Ishikawa (cell line): Measurements from ENCODE around the gene GFOD2.

Experiments
- CEBPB ChIP-seq: IDR thresholded peaks from 2 replicates; pipeline ENCODE4 v1.6.1; 2012
- CREB1 ChIP-seq: IDR thresholded peaks from 2 replicates; pipeline ENCODE4 v1.6.1; 2012; ENCODE audit warnings: low read depth
- EGR1 ChIP-seq: IDR thresholded peaks from 2 replicates; pipeline ENCODE4 v1.6.1; 2012
- EP300 ChIP-seq: IDR thresholded peaks from 2 replicates; pipeline ENCODE4 v1.6.1; 2012; ENCODE audit warnings: borderline replicate concordance
- FOXM1 ChIP-seq: IDR thresholded peaks from 2 replicates; pipeline ENCODE4 v1.6.1; 2012; ENCODE audit warnings: low read depth, borderline replicate concordance
- MAX ChIP-seq: IDR thresholded peaks from 2 replicates; pipeline ENCODE4 v1.6.1; 2012
- NFIC ChIP-seq: IDR thresholded peaks from 2 replicates; pipeline ENCODE4 v1.6.1; 2012
- RAD21 ChIP-seq: IDR thresholded peaks from 2 replicates; pipeline ENCODE4 v1.6.1; 2012; ENCODE audit warnings: low read depth
- REST ChIP-seq: IDR thresholded peaks from 2 replicates; pipeline ENCODE4 v1.6.1; 2012; ENCODE audit warnings: low read depth, mild to moderate bottlenecking
- TAF1 ChIP-seq: IDR thresholded peaks from 2 replicates; pipeline ENCODE4 v1.6.1; 2012; ENCODE audit warnings: low read depth, mild to moderate bottlenecking
- TCF12 ChIP-seq: IDR thresholded peaks from 2 replicates; pipeline ENCODE4 v1.6.1; 2012; ENCODE audit warnings: low read depth
- TEAD4 ChIP-seq: IDR thresholded peaks from 2 replicates; pipeline ENCODE4 v1.6.1; 2012
- USF1 ChIP-seq: IDR thresholded peaks from 2 replicates; pipeline ENCODE4 v1.6.1; 2012
- YY1 ChIP-seq: IDR thresholded peaks from 2 replicates; pipeline ENCODE4 v1.6.1; 2012; ENCODE audit warnings: low read depth
- ZBTB7A ChIP-seq: IDR thresholded peaks from 2 replicates; pipeline ENCODE4 v1.6.1; 2012; ENCODE audit warnings: low read depth

Gene GFOD2

DNA sequence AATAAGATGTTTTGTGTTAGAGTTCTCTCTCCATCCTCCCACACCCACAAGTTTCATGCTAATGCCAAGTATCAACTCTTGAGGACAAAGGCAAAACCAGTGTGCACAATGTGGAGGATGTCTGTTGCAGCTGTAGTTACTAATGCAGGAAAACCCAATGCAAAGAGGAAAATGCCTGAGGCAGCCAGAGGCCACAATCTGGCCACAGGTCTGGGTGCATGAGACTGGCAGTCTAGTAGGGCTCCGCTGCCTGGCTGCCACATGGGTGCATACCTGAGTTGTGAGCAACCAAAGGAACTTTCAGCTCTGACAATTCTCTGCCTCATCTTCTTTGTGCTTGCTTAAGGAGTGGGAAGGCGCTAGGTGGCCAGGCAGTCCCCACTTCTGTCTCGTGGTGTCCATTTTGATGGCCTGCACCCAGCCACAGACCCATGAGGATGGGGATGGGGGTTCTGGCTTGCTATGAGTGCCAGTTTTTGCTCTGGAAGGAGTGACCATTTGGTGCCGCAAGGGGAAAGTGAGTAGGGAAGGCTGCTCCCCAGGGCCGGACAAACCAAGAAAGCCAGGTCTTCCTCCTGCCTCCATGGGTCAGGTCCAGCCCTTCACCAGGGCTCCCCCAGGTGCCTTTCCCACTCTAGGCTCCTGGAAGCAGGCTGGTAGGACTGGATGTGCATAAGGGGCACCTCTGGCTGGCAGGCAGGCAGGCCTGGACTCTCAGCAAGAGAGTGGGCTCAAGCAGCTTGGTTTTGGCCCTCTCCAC lies 4.2 kb upstream of the GFOD2 start:
- TF ChIP-seq EP300 (no peak), TCF12 (no peak), CEBPB (no peak), ZBTB7A (no peak), NFIC (no peak), TEAD4 (no peak), RAD21 (no peak), USF1 (no peak), CREB1 (no peak), EGR1 (no peak), MAX (no peak), TAF1 (no peak), REST (no peak), YY1 (no peak), FOXM1 (no peak)

GRCh38 chr16:67720236-67720635 lies 1.1 kb upstream of the GFOD2 start:
- TF ChIP-seq RAD21 (no peak), EP300 (no peak), ZBTB7A (no peak), USF1 (no peak), NFIC (no peak), MAX (no peak), REST (no peak), YY1 (no peak), CREB1 (no peak), CEBPB (no peak), FOXM1 (no peak), TCF12 (no peak), EGR1 (no peak), TEAD4 (no peak), TAF1 (no peak)

DNA sequence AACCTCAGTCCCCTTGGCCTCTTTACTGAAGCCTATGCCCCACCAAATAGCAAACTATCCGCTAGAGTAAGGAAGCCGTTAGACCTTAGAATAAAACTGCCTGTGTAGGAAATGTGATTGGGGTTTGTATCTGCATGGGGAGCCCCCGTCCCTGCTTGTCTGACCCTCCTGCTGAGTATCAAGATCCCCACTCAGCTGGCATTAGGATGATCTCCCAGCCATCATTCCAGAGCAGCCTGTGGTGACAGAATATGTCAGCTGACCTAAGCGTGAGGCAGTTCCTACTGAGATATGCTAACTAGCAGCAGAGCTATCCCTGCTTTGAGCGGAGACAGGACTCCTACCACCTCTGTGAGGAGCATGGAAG lies 645 bp upstream of the GFOD2 start:
- TF ChIP-seq RAD21 = no peak
- no peak for TF ChIP-seq ZBTB7A
- TF ChIP-seq TCF12 = no peak
- no peak for TF ChIP-seq YY1
- TF ChIP-seq USF1 = peak; percentile 53
- no peak for TF ChIP-seq TEAD4
- TF ChIP-seq NFIC = no peak

DNA sequence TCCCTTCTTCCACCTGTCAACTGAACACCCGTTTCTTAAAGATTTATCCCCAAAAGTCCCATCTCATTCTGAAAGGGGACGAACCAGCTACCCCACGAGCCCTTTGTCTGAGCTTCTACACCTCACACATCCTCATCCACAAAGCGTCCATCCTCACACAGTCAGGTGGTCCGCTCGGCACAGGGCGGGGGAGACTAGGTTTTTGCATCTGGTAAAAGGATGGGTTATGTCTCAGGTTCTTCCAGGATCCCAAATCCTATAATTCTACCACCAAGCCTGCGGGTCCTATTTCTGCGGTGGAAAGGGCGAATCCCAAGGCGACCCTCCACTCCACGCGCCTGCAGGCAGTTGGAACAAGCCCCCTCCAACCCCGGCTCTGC lies 458 bp downstream of the GFOD2 start:
- TF ChIP-seq USF1 (no peak), EP300 (no peak), ZBTB7A (no peak), CREB1 (no peak), CEBPB (no peak), MAX (no peak), NFIC (no peak), TAF1 (no peak), YY1 (no peak), RAD21 (no peak)

DNA sequence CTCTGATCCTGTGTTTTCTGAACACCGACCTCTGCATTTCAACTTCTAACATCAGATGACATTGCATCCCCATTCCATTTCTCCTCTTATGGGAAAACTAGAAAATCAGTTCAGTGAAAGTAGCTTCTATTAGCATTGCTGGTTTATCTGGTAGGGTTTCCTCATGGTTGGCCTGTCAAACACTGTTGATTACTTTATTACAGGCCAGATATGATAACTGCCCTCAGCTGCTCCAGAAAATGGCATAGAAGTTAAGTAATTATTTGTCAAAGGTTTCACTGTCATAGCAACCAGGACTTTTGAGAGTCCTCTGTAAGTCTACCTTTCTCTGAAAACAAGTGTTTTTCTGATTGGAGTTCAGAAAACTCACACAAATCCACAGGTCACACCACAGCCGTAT lies 3.0 kb downstream of the GFOD2 start:
- TF ChIP-seq ZBTB7A = no peak
- no peak for TF ChIP-seq FOXM1
- no peak for TF ChIP-seq NFIC
- no peak for TF ChIP-seq YY1
- TF ChIP-seq TCF12 = no peak
- TF ChIP-seq MAX = no peak
- TF ChIP-seq CREB1 = no peak
- no peak for TF ChIP-seq CEBPB
- no peak for TF ChIP-seq TEAD4
